DMS 273 treated with DMSO at 0.1 percent for 48 hours (cell line): ENCODE data around the gene C2orf80.
"Not testable (repeated sequence)": the region's sequence is repeated elsewhere in the genome, so short reads cannot be mapped to it uniquely, and the experiment has no call there.

Experiments used
- DNase-seq: peaks from one replicate; lab custom pipeline; 2025; lab: John Stamatoyannopoulos, UW

C2orf80 gene

DNA sequence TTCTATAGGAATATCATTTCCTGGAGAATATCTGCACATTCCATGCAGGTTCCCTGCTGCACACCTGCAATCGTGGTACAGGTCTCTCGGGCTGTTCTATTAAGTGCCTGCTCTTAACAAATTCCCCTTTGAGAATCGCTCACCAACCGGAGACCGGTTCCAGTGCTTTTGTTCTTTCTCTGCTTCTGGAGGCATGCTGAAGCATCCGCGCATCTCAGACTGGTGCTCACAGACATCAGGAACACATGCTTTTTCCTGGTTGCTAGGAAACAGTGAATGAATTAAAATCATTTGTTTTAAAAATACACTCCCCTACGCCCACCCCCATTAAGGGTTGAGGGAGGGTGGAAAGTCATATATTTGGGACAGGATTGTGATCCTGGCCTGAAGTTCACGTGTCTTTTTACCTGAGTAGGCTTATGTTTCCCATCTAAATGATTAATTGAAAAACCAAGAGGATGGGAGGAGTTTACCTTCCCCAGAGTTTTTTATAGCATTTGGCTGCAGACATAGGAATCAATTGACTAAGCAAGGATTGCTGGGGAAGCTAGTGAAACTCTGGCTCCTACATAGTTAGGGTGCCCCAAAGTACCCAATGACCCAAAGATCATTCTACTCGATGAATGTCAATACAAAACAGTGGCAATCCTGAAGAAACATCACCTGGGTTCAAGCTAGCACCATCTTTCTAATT lies at the start of gene C2orf80:
TSS of gene C2orf80 (minus strand) at position 221 of the 694 bp plus-strand sequence. CDS start 3,044 bp downstream, outside the sequence.
- no peak for DNase-seq

DNA sequence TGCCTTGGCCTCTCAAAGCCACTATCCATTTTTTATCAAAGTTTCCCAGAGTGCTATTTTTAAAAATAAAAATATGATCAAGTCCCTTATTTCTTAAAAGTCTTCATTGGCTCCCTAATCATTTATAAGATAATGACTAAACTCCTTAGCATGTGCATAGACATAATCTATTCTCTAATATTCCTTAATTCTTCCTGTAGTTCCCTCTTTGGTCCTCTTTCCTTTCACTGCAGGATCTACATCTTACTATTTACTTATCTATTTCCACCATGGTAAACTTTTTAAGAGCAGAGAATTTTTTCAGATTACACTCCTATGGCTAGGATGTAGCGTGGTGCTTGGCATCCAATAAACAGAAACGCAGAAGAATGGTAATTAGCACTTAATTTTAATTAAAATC lies 46.0 kb upstream of the C2orf80 start:
- no peak for DNase-seq

DNA sequence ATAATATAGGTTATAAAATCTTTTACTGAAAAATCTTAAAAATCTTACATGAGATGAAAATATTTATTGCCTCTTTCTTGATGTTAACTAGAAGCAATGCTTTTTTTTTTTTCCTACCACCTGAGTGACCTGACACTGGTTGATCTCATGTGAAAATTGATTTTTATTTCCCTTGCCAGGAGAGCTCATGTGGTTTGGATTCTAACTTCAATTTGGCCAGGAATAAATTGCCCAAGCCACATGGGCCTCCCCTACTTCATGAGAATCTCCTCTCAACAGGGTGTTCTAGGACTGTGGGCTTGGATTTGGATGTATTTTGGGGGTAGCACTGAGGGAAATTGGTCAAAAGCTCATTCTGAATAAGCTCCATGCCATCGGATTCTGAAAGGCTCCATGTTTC lies 45.0 kb upstream of the C2orf80 start:
- no peak for DNase-seq

DNA sequence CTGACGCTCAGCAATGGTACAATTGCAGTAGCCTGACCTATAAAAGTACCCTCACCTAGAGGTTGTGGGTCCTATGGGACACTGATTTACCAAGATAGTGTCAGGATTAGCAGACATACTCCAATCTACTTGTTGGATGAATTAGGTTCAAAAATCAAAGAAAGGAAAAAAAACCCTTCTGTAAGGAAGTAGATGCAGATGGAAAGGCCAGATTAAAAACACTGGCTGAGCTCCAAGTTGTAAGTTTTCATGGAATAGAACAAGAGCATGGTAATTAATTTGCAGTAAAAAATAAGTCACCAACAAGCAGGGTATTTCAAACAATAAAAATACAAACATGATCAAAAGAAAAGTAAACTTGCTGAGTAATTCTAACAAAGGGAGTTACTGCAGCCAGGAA lies 38.6 kb upstream of the C2orf80 start:
- no peak for DNase-seq

DNA sequence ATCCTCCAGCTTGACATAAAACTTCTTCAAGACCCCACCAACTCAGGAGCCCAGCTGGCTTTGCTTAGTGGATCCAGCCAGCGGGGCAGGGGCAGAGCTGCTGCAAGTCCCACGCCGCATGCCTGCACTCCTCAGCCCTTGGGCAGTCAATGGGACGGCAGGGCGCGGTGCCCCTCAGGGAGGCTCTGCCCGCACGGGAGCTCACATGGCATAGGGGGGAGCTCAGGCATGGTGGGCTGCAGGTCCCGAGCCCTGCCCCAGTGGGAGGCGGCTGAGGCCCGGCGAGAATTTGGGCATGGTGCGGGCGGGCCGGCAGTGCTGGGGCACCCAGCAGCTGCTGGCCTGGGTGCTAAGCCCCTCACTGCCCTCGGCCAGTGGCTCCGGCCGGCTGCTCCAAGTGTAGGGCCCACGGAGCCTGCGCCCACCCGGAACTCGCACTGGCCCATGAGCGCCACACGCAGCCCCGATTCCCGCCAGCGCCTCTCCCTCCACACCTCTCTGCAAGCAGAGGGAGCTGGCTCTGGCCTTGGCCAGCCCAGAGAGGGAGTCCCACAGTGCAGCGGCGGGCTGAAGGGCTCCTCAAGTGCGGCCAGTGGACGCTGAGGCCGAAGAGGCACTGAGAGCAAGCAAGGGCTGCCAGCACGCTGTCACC lies 37.9 kb upstream of the C2orf80 start:
- DNase-seq: no peak

DNA sequence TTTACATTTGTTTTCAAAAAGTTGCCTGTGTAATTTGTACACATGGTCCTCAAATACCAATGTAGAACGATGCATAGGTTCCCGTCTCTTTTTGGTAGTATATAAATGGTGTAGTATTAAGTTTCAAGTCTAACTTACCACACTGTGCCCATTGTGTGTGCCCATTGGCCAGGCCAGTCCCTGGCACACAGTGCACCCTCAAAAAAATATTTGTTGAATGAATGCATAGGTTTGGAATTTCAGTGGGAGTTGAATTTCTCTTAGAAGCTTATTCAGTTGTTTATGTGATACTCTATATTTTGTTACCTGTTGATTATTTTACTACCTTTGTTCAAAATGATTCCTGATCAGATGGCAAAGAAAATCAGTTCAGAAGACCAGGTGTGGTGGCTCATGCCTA lies 35.0 kb upstream of the C2orf80 start:
- DNase-seq: no peak

DNA sequence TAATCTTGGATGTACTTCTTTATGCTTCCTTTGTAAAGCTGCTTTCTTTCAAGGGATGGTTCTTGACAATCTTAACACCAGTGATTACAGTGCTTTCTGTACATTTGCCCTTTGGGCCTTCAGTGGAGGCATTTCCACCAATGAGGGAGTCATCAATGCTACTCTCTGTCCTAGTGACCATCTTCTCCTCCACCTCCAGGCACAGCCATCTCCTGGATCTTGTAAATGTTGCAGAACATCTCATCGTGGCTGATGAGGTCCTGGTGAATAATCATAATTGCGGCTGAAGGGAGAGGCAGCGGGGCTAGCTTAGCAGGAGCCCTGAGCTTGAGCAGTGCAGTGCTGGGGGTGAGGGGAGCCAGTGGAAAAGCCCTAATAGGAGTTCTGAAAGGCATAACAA lies 32.5 kb upstream of the C2orf80 start:
- DNase-seq: no peak

DNA sequence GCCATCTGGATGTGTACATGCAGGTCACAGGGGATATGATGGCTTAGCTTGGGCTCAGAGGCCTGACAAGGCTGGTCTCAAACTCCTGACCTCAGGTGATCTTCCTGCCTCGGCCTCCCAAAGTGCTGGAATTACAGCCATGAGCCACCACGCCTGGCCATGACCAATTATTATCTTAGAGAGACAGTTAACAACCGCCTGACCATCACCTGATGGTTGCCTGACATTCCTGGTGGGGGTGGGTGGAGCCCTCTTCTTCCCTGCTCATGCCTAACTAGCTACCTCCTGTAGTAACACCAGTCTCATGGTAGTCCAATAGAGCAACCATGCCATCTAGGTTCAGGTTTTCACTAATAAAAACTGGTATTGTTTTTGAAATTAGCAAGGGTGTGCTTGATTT lies 32.0 kb upstream of the C2orf80 start:
- not testable (repeated sequence) for DNase-seq

DNA sequence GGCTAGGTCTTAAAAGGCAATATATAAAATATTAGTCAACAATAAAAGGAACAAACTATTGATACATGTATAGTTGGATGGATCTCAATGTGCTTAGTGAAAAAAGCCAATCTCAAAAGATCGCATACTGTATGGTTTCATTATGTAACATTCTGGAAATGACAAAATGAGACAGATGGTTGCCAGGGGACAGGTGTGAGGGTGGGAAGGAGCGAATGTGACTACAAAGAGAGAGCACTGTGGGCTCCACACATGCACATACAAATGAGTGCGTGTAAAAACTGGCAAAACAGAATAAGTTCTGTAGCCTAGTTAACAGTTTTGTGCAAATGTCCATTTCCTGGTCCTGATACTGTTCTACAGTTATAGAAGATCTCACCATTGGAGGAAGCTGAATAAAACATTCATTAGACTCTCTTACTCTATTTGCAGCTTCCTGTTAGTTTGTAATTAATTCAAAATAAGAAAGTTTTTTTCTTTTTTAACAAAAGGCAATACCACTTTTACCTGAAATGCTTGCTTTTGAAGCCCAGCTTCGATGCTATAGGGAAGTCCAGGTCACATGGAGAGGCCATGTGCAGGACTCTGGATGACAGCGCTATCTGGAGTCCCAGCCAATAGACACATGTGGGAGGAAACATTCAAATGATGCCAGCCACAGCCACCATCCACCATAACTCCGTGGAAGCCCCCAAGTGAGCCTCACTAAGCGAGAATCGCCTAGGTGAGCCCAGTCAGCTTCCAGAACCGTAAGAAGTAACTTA lies 21.0 kb upstream of the C2orf80 start:
- DNase-seq: no peak

DNA sequence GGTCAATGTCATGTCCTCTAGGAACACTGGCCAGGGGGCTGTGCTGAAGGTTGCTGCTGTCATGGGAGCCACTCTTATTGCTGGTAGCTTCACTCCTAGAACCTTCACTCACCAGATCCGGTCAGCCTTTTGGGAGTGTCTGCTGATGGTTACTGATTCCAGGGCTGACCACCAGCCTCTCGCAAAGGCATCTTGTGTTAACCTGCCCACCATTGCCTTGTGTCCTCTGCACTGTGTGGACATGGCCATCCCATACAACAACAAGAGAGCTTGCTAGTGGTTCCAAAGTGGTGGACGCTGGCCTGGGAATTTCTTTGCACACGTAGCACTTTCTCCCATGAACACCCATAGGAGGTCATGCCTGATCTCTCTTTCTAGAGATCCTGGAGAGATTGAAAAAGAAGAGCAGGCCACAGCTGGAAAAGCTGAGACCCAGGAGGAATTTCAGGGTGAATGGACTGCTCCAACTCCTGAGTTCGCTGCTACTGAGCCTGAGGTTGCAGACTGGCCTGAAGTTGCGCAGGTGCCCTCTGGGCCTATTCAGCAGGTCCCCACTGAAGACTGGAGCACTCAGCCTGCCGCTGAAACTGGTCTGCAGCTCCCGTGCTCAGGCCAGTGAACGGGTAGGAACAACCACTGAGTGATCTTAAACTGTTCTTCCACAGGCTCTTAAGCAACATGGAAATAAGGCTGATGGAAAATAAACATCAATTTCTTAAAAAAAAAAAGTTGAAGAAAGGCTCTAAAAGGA lies 18.7 kb upstream of the C2orf80 start:
- no peak for DNase-seq

DNA sequence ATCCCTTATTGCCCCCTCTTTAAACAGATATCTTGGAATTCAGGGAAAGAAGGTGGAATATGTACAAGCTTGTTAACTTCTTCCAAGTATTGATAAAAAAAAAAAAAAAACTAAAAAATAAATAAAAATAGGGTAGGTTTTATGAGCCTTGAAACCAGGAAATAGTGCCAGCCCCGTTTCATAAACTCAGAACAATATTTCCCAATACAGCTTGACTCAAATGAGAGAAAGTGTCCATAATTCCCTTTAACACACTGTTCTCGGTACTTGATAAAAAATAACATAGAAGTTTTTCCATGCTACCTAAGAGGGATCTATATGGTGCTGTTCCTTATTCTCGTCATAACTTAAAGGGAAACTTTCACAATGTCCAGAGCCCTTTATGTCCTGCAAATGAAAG lies 17.9 kb upstream of the C2orf80 start:
- no peak for DNase-seq

DNA sequence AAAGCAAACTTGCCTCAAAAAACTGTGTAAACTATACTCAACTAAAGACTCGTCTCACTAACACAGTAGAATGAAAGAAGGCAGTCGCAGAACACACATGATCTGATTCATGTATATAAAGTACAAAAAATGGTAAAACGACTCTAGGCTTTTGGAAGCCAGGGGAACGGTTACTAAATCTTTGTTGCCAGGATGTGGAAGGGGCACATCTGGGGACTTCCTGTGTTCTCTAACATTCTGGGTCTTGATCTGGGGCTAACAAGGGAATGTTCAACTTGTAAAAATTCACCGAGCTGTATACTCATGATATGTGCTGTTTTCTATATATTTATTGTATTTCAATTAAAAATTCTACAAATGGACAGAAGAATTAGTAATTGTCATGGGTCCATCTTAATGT lies 14.3 kb upstream of the C2orf80 start:
- DNase-seq: no peak

DNA sequence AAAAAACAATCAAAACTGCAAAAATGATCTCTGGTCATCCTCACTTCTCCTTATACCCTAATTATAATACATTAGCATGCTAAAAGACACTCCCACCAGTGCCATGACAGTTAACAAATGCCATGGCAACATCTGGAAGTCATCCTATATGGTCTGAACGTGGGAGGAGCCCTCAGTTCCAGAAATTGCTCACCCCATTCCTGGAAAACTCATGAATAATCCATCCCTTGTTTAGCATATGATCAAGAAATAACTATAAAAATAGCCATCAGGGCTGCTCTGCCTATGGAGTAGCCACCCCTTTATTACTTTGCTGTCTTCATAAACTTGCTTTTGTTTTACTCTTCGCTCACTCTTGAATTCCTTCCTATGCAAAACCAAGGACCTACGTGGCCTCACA lies 5.7 kb upstream of the C2orf80 start:
- no peak for DNase-seq

DNA sequence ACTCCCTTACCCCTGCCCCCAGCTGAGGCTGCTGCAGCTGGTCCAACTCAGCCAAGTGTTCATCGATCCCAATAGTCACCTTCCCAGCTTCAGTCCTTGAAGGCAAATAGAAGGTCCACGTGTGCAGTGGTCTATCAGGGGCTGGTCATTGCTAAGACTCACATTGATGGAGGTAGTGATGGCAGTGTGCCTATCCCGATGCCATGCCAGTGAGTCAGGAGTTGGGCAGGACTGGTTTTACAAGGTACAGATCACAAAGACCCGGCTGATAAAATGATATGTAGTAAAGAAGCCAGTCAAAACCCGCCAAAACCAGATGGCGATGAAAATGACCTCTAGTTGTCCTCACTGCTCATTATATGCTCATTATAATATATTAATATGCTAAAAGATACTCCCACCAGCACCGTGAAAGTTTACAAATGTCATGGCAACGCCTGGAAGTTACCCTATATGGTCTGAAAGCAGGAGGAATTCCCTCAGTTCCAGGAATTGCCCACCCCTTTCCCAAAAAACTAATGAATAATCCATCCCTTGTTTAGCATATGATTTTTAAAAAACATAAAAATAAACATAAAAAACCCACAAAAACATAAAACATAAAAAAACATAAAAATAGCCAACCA lies 2.9 kb upstream of the C2orf80 start:
- no peak for DNase-seq

DNA sequence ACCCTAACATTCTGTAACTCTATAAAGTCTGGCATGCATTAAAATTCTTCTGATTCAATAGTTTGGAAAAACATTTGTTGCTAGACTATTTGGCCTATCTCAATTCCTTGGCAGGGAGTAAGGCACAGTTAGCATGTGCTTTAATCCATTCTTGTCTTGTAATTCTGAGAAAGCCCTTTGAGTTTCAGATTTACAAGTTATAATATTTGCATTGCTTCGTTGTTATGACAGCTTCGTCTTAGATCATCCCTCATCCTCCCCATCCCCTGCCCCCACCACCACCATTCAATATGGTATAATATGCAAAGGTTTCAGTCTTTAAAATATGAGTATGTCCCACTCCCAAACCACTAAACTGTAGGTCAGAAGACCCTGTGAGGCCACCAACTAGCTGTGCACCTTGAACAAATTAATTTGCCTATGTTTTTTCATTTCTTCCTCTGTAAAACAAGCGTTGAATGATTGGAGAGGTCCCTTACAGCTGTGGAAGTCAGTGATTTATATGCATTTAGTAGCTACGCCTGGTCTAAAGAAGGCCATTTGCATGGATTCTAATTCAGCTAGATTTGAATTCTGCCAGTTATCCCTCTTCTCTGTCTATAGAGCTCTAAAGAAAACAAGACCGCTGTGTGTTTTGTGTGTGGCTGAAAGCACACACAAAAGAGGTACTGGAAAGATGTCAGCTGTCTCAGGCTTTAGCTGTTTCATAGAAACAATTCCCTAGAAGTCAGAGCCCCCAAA lies 591 bp downstream of the C2orf80 start:
- no peak for DNase-seq

DNA sequence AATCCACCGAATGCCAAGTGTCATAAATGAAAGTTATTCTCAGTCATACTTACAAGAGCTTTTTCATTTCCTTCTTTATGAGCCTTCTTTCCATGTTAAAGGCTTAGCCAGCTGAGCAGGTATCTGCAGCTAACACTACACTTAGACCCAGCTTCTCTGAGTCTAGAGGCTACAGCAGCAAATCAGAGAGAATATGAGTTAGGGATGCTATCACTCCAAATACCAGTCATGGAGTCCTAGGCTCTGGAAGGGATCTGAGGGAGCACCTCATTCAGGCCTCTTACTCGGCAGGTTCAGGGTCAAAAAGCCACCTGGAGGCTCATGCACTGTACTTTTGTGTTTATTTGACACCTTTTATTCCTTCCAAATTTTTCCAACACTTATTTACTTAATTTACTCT lies 2.9 kb downstream of the C2orf80 start:
- no peak for DNase-seq

DNA sequence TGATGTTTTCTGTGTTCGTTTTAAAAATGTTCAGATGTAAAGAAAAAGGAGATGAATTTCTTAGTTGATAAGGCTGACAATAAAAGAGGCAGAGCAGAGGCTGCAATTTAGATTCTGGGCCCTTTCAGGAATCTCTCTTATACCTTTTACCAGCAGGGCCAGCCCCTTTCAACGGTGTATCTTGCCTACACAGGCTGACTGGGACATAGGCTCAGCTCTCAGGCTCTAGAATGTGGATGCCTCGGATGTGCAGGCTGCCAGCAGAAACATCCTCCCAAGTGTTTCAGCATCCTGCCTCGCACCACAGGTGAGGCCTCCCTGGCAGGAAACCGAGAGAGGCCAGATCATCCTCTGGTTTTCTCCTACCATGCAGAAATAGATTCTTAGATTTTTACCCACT lies 3.4 kb downstream of the C2orf80 start:
- no peak for DNase-seq

DNA sequence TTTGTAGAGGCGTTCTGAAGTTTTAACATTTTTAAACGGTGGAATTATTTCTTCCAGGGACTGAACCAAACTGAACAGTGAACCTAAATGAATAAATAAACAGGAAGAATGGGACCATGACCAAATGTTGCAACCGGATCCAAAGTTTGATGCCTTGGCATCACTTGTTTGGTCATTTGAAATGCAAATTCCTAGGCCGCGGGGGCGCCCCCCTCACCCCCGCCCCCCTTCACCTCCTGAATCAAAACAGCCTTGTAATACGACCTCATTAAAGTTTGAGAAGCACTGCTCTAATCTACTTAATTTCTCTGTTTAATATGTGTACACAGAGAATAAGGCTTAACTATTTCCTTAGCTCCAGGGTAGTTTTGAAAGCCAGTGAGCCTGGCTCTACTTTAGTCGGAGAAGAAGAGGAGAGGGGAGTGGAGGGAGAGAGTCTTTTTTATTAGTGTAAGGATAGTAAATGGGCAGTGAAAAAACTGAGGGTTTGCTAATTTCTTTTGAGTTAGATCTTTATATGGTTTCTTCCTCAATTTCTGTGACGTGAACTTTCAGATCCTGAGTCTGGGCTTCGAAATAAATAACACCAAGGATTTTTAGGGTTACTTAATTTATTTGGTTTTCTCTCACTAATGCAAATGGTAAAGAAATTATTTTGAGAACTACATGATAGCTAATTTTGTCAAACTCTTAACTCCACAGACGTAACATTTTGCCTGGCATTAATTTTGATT lies 5.7 kb downstream of the C2orf80 start:
- no peak for DNase-seq

DNA sequence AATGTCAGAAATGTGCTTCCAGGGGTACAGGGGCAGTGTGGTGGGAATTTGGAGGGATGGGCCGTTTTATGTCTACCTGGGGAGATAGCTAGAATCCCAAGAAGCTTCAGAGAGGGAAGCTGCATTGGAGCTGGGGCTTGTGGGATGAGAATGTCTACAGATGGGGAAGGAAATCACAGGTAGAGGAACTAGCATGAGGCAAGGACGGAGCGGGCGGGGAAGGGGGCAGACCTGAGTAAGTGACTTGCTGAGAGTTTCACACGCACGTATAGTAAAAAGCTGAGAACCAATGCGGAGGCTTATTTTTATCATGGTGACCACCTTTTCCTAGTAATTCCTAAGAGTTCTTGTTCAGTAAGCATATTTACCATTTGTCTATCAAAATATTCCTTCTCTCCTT lies 6.3 kb downstream of the C2orf80 start:
- no peak for DNase-seq

DNA sequence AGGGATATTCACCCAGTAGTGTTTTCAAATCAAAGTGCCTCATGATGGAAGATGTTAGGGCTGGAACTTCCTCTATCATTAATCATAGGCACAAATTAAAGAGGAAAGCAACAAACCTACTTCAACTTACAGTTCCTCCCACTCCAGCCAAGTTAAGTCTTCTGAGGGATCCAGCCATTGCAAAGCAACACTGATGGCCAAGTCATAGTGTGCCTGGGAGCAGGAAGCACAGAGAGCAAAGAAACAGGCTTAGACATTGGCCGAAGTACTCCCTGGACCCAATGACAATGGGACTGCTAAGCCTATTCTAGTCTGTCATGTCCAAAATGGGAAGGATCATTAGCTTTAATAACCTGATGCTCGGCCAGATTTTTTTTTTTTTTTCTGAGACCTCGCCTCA lies 7.0 kb downstream of the C2orf80 start:
- no peak for DNase-seq
